Measurements from ENCODE around the gene LILRA6.
"Not testable (repeated sequence)": the region's sequence is repeated elsewhere in the genome, so short reads cannot be mapped to it uniquely, and the experiment has no call there.

LILRA6 gene

GRCh38 chr19:54231077-54231931 is 11.3 kb downstream of the LILRA6 start:
- peak; percentile 81 for DNase-seq (ENCODE audit: low spot score)

- DNase-seq (ENCODE audit: low spot score), result no peak
Measured at GRCh38 chr19:54230031-54230430, 12.6 kb downstream of the LILRA6 start.

- DNase-seq (ENCODE audit: low spot score), result no peak
Measured at GRCh38 chr19:54229146-54229545, 13.4 kb downstream of the LILRA6 start.

- not testable (repeated sequence) for DNase-seq (ENCODE audit: low spot score)
Measured at GRCh38 chr19:54224619-54225018, 18.0 kb downstream of the LILRA6 start.

- DNase-seq (ENCODE audit: low spot score), result not testable (repeated sequence)
Measured at GRCh38 chr19:54223937-54224281, 18.7 kb downstream of the LILRA6 start.

GRCh38 chr19:54223277-54223936 is 19.2 kb downstream of the LILRA6 start:
- DNase-seq (ENCODE audit: low spot score), result not testable (repeated sequence)

- not testable (repeated sequence) for DNase-seq (ENCODE audit: low spot score)
Measured at GRCh38 chr19:54222474-54223276, 19.9 kb downstream of the LILRA6 start, which contains the start of gene LILRB3. TSS of gene LILRB3 (minus strand) at chr19:54223007. CDS start at chr19:54222976, 31 bp downstream.

- DNase-seq (ENCODE audit: low spot score), result not testable (repeated sequence)
Measured at GRCh38 chr19:54221947-54222346, 20.6 kb downstream of the LILRA6 start.

GRCh38 chr19:54219702-54220101 is 22.9 kb downstream of the LILRA6 start:
- not testable (repeated sequence) for DNase-seq (ENCODE audit: low spot score)

GRCh38 chr19:54218960-54219661 is 23.5 kb downstream of the LILRA6 start:
- no peak for DNase-seq (ENCODE audit: low spot score)

GRCh38 chr19:54218259-54218658 is 24.3 kb downstream of the LILRA6 start:
- DNase-seq (ENCODE audit: low spot score), result no peak

- not testable (repeated sequence) for DNase-seq (ENCODE audit: low spot score)
Measured at GRCh38 chr19:54217517-54218247, 24.9 kb downstream of the LILRA6 start.

- no peak for DNase-seq (ENCODE audit: low spot score)
Measured at GRCh38 chr19:54216869-54217268, 25.7 kb downstream of the LILRA6 start.

- DNase-seq (ENCODE audit: low spot score), result not testable (repeated sequence)
Measured at GRCh38 chr19:54214734-54215133, 27.9 kb downstream of the LILRA6 start.

- DNase-seq (ENCODE audit: low spot score), result not testable (repeated sequence)
Measured at GRCh38 chr19:54214217-54214616, 28.4 kb downstream of the LILRA6 start.

- no peak for DNase-seq (ENCODE audit: low spot score)
Measured at GRCh38 chr19:54211235-54211634, 31.4 kb downstream of the LILRA6 start.

- DNase-seq (ENCODE audit: low spot score), result peak; percentile 88
Measured at GRCh38 chr19:54209811-54210494, 32.6 kb downstream of the LILRA6 start.

- DNase-seq (ENCODE audit: low spot score), result no peak
Measured at GRCh38 chr19:54209058-54209810, 33.4 kb downstream of the LILRA6 start.

GRCh38 chr19:54208784-54209057 is 33.9 kb downstream of the LILRA6 start:
- DNase-seq (ENCODE audit: low spot score), result no peak

Measured in HuH-7.5 (cell line).